ENCODE results near the gene LDB3.

Gene LDB3

DNA sequence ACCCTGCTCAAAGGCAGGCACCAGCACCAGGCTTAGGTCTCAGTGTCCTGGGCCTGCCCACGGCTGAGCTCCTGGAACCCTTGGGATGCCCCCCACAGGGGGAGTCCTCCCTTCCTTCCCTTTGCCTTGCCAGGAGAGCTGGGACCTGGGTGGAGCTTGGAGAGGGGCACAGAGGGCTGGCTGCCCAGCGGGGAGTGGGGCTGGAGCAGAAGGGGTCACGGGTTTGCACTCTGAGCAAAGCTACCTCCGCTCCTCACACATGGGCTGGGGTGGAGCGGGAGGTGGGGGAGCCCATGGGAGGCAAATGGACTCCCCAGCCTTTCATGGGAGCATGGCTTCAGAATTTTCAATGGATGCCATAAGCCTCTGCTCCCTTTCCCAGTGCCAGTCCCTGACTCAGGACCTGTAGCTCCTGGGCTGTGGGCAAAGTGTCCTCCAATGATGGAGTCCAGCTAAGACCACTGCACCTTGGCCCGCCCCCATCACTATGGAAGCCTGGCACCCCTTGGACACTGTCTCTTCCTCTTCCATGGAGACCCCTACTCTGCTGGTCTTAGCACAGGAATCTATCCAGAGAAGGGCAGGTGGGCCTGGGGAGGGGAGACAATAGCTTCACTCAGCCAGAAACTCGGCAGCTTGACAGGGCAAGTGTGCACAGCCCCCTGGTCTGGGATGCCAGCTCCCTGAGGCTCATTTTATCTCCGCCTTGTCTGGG, 39.9 kb downstream of the LDB3 start:
- no peak for DNase-seq

DNA sequence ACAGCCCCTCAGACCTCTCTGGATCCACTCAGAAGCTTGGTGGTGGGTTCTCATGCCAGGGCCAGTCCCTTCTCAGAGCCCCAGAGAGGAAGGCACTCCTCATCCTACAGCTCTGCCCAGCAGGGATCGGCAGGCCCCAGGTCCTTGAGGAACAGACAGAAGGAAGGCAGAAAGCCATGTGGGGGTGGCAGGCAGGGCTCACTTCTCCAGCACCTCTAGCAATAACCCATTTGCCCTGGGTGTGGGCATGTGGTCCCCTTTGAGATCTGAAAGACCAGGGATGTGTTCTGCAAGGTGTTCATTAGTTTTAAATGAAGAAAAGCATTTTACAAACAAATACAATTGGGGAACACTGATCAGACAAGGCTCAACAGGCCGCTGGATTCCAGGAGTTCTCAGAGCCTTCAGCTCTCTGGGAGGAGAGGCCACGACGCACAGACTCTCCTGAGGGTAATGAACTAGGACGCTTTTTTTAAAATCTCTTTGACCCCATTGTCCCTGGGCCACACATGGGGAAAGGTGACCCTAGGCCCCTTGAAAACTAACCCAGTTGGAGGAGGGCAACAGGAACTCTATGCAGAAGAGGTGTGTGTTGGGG, 40.6 kb downstream of the LDB3 start:
- DNase-seq = no peak

DNA sequence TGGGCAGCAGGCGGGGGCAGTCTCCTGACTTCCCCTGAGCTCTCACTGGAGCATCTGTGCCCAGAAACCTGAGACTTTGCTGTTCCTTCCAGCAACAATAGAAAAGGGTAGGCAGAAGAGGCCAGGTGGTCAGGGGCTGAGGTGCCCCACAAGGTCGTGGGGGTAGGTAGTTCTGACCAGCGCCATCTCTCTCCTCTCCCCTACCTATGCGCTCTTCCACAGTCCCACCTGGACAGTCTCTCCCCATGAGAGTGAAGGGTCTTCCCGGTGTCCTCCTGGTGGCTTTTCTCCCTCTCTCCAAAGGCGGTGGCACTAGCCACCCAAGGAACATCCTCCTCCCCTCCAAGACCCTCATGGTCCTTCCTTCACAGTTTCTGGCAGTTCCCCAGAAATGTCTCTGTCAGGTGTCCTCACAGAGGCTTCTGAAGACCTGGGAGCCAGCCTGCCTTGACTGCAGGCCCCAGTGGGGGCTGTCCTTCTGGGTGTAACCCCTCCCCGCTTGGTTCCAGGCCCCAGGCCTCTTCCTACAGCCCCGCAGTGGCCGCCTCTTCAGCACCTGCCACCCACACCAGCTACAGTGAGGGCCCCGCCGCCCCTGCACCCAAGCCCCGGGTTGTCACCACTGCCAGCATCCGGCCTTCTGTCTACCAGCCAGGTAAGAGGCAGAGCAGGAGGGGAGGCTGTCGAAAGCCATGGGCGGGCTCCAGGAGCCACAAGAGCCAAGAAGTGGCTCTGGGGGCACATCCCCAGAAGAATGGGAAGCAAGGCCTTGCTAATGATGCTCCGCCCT, 41.3 kb downstream of the LDB3 start:
- no peak for DNase-seq

DNA sequence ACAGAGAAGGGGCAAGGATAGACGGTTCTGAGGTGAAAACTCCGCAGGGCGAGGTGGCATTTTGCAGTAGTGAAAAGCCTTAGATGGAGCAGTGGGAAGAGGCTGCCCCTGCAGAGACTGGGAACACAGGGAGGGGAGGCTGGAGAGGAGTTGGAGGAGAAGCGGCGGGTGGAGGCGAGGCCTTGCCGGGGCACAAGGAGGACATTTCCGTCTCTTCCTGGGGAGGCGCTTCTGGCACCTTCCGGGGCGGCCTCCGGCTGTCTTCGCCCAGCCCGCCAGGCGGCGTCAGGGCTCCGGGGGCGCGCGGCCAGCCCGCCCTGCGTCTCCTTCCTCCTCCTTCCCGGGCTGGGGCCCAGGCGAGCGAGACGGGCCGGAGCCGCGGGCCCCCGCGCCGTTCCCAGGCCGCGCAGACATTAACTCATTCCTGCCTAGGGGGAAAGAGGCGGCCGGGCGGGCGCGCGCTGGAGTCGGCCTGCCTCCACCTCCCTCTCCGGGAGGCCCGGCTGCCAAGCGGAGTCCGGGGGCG, 42.7 kb downstream of the LDB3 start:
- peak; percentile 89 for DNase-seq

DNA sequence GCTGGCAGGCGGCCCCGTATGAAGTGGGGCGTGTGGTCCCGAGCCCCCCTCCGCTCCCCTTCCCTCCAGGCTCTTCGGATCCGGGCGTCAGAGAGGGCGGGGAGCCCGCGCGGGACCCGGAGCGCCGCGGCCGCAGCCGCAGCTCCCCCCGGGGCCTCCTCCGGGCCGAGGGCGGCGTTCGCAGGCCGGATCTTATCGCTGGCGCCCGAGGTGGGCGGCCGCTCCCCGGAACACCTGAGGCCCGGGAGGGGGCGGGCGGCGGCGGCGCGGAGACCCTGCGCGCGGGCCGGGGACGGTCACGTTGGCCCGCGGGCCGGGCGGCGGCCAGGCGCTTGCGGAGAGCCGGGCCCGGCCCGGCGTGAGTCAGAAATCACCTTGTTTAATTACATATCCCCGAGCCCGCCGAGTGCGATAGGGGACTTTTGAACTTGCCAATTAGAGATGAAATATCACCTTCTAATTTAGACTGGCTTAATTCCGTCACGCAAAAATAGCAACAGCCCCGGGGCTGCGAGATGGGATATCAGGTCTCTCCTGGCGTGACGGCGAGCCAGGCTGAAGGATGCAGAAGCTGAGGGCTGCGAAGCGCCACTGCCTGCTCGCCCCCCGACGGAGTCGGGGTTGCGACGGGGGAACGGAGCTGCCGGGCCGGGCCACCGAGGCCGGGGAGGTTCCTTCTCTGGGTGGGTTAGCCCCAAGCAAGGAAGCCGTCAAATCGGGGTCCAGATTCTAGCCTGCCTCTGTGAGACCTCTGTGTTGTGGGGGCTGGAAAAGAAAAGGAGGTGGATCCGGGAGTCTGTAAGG, 43.4 kb downstream of the LDB3 start:
- peak; percentile 39 for DNase-seq

DNA sequence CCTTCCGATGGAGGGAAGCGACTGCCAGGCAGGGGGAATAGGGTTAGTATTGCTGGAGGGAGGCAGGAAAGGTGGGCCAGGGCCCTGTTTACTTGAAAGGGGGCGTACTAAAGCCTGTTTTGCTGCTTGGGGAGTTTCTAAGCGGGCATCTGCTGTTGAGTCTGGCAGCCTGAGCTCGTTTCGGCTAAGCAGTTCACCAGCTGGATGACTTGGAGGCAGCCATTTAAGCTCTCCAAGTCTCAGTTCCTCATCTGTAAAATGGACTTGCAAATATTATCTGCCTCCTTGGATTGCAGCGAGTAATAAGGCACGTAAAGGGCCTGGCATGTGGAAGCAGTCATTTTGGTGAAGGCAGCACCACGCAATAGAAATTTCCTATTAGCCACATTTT, 44.0 kb downstream of the LDB3 start:
- DNase-seq = peak; percentile 12

DNA sequence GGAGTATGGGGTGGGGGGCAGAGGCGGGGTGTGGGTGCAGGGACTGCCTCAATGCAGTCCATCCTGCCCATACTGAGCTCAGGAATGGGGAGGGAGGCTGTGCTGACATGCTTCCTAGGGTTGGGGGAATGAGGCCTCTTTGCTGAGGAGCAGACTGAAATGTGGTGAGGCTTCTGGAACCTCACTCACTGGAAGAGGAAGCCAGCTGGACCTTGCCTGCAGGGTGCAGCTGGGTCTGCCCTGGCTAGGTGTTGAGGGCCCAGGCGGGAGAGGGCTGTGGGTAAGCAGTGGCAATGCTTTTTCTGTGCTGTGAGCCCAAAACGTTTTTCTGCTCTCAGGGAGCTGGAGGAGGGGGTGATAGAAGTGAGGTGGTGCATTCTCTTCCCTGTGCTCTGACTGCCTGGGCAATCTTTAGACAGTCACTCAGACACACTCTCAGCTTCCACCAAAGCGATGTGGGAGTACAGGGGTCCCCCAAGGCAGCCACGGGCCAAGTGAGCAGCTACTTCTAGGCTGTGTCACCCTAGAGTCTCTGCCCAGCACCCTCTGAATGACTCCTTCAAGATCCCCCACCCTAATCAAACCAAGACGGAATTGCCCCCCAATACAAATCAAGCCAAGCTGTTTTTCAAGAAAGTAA, 47.0 kb downstream of the LDB3 start:
- DNase-seq = no peak

DNA sequence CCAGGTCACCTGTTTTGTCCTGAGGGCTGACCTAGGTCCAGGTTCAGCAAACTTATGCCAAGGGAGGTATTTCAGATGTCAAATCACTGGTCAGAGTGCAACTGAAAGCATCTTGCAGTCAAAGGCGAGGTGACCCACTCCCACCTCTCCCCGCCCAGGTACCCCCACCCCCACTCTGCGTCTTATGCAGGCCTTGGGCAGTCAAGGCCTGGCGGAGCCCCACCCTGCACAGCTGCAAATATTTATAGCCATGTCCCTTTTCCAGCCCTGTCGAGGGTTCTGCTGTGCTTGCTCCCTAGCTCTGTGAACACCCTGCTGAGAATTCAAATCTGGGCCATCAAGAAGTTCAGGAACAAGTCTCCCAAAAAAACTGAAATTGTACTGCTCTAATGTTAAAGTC, 47.5 kb downstream of the LDB3 start:
- DNase-seq = no peak

DNA sequence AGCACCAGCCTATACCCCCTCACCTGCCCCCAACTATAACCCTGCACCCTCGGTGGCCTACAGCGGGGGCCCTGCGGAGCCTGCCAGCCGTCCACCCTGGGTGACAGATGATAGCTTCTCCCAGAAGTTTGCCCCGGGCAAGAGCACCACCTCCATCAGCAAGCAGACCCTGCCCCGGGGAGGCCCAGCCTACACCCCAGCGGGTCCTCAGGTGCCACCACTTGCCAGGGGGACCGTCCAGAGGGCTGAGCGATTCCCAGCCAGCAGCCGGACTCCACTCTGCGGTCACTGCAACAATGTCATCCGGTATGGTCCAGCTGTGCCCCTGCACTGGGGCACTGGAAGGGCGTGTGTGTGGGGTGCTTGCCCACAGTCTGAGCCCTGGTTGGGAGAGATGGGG, 48.2 kb downstream of the LDB3 start:
- DNase-seq = no peak

DNA sequence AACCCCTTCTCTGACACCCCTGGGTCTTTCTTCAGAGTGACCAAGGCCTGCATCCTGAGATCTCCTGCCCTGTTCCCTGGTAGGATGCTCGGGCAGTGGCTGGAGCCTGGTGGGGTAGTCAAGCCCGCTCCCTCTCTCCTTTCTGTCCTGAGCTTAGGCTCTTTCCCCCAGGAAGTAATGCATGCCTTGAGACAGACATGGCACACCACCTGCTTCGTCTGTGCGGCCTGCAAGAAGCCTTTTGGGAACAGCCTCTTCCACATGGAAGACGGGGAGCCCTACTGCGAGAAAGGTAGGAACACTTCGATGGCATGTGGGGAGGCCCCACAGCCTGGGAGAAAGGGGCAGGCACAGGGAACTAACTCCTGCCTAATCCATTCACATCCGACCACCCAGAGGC, 50.2 kb downstream of the LDB3 start:
- no peak for DNase-seq

DNA sequence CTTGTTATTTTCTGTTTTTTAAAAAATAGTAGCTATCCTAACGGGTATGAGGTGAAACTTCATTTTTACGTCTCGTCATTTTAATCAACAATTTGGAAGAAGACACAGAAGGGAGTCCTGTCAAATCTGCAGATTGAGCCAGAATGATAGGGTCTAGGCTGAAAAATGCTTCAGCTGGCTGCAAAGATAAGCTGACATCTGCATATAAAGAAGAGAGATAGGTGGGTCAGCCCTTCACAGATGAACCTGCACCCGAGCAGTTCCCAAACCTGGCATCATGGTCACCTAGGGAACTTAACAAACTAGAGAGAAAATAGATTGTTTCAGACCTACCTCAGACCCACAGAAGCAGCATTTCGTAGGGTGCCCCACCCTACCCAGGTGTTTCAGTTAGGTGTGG, 52.9 kb downstream of the LDB3 start:
- no peak for DNase-seq

DNA sequence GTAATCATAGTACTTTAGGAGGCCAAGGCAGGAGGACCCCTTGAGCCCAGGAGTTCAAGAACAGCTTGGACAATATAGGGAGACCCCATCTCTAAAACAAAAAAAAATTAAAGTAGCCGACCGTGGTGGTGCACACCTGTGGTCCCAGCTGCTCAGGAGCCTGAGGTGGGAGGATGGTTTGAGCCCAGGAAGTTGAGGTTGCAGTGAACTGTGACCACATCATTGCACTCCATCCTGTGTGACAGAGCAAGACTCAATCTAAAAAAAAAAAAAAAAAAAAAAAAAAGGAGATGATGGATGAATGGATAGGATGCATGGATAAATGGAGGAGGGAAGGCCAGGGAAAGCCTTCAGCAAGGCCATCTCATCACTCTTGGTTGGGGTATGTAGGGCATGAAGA, 54.7 kb downstream of the LDB3 start:
- no peak for DNase-seq

DNA sequence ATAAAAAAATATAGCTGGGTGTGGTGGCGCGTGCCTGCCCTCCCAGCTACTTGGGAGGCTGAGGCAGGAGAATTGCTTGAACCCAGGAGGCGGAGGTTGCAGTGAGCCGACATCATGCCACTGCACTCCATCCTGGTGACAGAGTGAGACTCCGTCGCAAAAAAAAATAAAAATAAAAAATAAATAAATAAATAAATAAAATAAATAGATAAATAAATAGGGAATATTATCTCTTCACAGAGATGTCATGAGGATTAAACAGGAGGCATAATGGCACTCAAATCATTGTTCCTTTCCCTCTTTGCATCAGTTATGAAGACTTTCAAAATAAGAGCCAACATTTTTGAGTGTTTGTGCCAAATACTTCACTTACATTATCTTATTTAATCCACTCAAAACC, 56.1 kb downstream of the LDB3 start:
- DNase-seq = no peak

DNA sequence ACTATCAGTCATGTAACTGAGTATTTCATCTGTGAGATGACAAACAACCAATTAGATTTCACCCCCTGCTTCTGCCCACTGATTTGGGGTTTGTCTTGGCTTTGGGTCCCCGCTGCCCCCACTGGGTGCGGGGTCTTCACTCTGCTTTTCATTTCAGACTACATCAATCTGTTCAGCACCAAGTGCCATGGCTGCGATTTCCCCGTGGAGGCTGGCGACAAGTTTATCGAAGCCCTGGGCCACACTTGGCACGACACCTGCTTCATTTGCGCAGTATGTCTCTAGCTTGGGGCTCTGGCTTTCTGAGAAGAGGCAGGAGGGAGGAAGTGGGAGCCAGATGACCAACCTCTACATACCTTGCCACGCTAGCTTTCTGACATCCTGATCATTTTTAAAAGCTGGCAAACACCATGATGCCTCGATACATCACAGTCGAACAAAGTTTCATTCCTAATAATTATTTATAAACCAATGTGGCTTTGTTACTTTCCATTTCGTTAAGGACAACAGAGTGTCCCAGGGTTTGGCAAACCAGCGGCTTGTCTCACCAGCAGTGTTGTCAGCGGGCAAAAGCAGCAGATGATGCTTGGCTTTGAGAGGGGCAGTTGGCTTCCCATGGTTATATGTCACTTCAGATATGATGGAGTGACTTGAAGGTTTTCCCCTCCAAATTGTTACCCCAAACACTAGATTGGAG, 57.8 kb downstream of the LDB3 start:
- no peak for DNase-seq

DNA sequence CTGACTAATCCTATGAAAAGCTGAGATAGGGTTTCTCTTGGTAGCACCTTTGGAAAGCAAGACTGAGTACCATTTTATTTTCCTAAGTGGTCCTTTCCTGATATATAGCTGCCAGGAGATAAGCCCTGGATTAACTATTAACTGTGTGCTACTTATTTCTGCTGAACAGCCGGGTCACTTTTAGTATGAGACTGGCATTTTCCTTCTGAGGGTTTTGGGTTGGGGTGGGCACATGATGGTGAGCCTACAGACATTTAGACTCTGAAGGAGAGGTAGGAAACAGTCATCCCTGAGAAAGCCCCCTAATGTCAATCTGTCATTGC, 58.3 kb downstream of the LDB3 start:
- DNase-seq = no peak

DNA sequence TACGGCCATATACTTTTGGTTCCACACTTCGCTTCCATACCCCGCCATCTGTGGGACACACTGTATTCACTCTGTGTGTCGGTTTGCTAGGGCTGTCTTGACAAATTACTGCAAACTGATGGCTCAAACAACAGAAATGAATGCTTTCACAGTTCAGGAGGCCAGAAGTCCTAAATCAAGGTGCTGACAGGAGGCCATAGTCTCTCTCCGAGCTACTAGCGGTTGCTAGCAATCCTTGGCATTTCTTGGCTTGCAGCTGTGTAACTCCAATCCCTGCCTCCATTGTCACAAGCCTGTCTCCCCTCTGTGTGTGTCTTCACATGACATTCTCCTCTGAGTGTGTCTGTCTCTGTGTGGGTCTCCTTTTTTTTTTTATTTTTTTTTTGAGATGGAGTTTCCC, 59.2 kb downstream of the LDB3 start:
- no peak for DNase-seq

DNA sequence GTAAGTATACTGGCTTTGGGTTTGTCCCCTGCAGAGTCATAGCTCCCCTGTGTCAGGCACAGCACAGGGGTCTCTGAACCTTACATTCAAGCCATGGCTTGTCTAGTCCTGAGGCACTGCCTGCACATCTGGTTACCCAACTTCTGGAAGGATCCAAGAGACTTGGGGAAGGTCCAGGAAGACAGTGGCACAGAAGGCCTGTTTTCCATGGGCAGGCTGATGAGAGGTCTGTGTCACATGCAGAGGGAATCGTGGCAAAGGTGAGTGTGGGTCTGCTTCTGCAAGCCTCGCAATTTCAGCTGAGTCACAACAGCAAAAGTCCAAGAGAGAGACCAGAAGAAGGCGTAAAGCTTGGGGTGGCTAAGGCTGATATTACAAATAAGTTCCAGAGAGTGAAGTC, 59.7 kb downstream of the LDB3 start:
- DNase-seq = no peak

DNA sequence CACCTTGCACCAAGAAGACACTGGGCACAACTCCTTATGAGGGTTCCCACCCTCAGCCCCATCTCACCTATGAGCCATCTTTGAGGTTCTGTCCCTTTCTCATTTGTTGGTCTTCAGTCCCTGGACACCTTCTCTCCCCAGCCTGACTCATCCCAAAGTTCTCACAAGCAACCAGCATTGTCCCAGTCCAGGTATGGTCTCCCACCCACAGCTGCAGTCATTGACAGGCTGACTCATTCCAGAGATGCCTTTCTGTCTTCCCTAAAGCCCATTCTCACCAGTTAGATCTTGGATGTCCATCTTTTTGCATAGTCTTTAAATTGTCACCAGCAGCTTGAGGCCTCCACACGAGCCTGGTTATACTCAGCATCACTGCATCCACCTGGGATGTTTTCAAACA, 61.4 kb downstream of the LDB3 start:
- no peak for DNase-seq

DNA sequence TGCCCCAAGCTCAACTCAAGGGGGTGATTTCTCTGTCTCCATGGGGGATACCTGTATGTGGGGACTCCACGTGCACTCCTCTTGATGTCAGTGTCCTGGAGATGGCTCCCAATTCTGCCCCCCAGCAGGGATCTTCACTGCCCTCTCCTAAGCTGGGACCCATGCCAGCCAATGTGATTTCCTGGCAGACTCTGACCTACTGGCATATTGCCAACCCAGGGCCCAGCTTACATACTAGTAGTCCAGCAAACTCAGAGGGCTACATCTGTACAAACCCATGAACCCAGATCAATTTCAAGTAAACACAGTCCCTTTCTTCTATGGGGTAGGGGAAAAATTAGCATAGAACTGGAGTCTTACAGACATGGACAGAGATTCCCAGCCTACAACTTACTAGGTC, 61.9 kb downstream of the LDB3 start:
- DNase-seq = no peak

DNA sequence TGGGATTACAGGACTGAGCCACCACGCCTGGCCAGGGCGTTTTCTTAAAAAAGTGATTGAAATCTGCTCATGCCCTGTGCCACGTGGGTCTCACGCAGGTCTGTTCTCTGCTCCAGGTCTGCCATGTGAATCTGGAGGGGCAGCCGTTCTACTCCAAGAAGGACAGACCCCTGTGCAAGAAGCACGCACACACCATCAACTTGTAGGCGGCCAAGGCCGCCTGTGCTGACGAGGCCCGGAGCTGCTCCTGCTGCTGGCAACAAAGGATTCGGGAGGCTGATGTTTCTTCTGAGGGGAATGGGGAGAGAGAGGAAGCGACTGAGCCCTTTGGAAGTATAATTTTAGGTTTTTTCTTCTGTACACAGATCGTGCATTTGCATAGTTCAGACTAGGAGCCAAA, 64.5 kb downstream of the LDB3 start:
- no peak for DNase-seq

DNA sequence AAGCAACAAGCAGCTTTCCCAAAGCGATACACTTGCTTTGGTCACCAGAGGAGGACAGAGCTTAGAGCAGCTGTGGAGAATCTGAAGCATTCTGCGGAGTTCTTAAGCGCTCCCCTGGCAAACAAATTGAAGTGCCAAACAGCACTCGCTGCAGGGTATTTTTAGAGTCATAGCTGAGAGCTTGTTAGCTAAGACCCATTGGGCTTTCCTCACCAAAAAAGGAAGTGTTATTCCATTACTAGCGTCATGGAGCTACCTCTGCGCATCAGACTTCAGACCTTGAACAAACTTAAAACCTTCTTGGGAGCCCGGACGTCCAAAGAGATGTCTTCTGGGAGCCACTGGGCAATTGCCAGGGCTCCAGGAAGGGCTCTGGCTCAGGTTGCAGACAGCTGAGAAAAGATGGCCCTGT, 65.0 kb downstream of the LDB3 start:
- no peak for DNase-seq

Data from activated CD4-positive, alpha-beta T cell treated with anti-CD3 and anti-CD28 coated beads, Interleukin-2, amount 50 U/mL, for 16 hours (primary cell).